Measurements from ENCODE around the gene EGFR.

DNA sequence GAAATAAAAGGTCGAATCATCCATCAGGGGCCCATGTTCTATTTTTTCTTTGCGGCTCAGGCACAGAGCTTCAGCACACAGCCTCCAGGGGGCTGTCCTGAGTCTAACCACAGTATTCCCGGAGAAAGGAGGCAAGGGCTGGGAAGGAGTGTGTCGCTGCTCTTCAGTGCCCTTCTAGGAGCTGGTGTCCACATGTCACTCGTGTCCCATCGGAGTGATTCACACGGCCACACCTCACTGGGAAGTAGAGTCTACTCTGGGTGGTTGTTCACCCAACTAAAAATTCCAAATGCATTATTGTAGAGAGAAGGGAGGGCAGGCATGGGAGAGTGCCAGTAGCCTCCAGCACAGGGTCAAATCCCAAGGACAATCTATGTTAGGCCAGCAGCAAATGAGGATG is 231.5 kb downstream of the EGFR start:
- TF ChIP-seq POLR2AphosphoS5 (IDR thresholded peaks at IDR 0.05; ENCODE audit: low read depth, low read length), result no peak
- TF ChIP-seq FOXP2 (optimal IDR thresholded peaks at IDR 0.05; ENCODE audit: borderline replicate concordance, extremely low read depth, extremely low read length, insufficient read depth), result no peak
- TF ChIP-seq SIN3A (IDR thresholded peaks at IDR 0.05; ENCODE audit: borderline replicate concordance, insufficient read depth, low read length), result no peak

Measured in PFSK-1 (cell line).